SK-N-MC (cell line): ENCODE measurements around the gene WIPF3.
A peak's percentile ranks its signal among the peaks of the same experiment; 100 is the strongest.

Experiments
- DNase-seq: peaks from one replicate; pipeline ENCODE4 v3.0.0-alpha.2; 2011; ENCODE audit warnings: low read depth, low spot score
- H3K27ac ChIP-seq: fragments of 200-600 bp; sonication (generic); 2 replicates; pipeline ENCODE4 v1.5.1; 2016; ENCODE audit warnings: mixed run types
- H3K36me3 ChIP-seq: fragments of 200-600 bp; sonication (generic); 2 replicates; pipeline ENCODE4 v1.6.1; 2017; ENCODE audit warnings: antibody characterized with exemption, low read length, mixed read lengths; ENCODE audit not compliant: insufficient read depth
- H3K4me3 ChIP-seq: fragments of 200-600 bp; sonication (generic); 2 replicates; pipeline ENCODE4 v1.5.1; 2016
- H3K9ac ChIP-seq: fragments of 200-600 bp; sonication (generic); 2 replicates; pipeline ENCODE4 v1.8.0; 2017; ENCODE audit warnings: mixed run types, mixed read lengths; ENCODE audit not compliant: insufficient read length
- H3K9me3 ChIP-seq: fragments of 200-600 bp; sonication (generic); 2 replicates; pipeline ENCODE4 v1.6.1; 2017; ENCODE audit warnings: low read depth, mild to moderate bottlenecking, antibody characterized with exemption, low read length, moderate library complexity, mixed read lengths
- EZH2 ChIP-seq: fragments of 200-600 bp; sonication (generic); IDR thresholded peaks from one replicate; pipeline ENCODE4 v1.6.1; 2017; ENCODE audit warnings: antibody characterized with exemption
- FOXP2 ChIP-seq: optimal IDR thresholded peaks from 2 replicates; pipeline ENCODE3; 2011; ENCODE audit warnings: mild to moderate bottlenecking, moderate library complexity; ENCODE audit not compliant: insufficient read depth; ENCODE audit errors: extremely low read length, control extremely low read depth
- POLR2AphosphoS5 ChIP-seq: IDR thresholded peaks from 2 replicates; pipeline ENCODE4 v1.6.1; 2012; ENCODE audit warnings: mild to moderate bottlenecking, low read depth, low read length, borderline replicate concordance

WIPF3 gene

GRCh38 chr7:29859104-29859503 is 52.8 kb downstream of the WIPF3 start:
- no peak overlapping the region for H3K4me3 ChIP-seq
- no peak for DNase-seq
- H3K9ac ChIP-seq: no peak overlapping the region
- TF ChIP-seq POLR2AphosphoS5: no peak
- no peak for TF ChIP-seq FOXP2
- TF ChIP-seq EZH2: no peak
- H3K36me3 ChIP-seq: no peaks in the 10 kb centered on the region
- H3K27ac ChIP-seq: no peak overlapping the region
- H3K9me3 ChIP-seq: no peaks in the 10 kb centered on the region

- Histone ChIP-seq H3K9me3 (no peaks in the 10 kb centered on the region), H3K4me3 (no peak overlapping the region), H3K36me3 (no peaks in the 10 kb centered on the region), H3K27ac (no peak overlapping the region; the same call in 1 of the 2 replicates), H3K9ac (no peak overlapping the region)
- DNase-seq: no peak
- no peak for TF ChIP-seq POLR2AphosphoS5
- no peak for TF ChIP-seq EZH2
- TF ChIP-seq FOXP2: no peak
Observed at GRCh38 chr7:29859524-29860185, 53.3 kb downstream of the WIPF3 start.

- Histone ChIP-seq H3K27ac (no peak overlapping the region), H3K9ac (no peak overlapping the region), H3K9me3 (no peaks in the 10 kb centered on the region), H3K4me3 (no peak overlapping the region), H3K36me3 (no peaks in the 10 kb centered on the region)
- TF ChIP-seq POLR2AphosphoS5 (no peak), EZH2 (no peak), FOXP2 (no peak)
- DNase-seq: no peak
Observed at GRCh38 chr7:29860186-29860585, 53.9 kb downstream of the WIPF3 start.

GRCh38 chr7:29861884-29862283 is 55.6 kb downstream of the WIPF3 start:
- Histone ChIP-seq H3K36me3 (no peaks in the 10 kb centered on the region), H3K27ac (no peak overlapping the region), H3K4me3 (no peak overlapping the region), H3K9me3 (no peaks in the 10 kb centered on the region), H3K9ac (no peak overlapping the region)
- no peak for TF ChIP-seq EZH2
- no peak for TF ChIP-seq FOXP2
- TF ChIP-seq POLR2AphosphoS5: no peak
- DNase-seq: no peak

- no peaks in the 10 kb centered on the region for H3K36me3 ChIP-seq
- no peaks in the 10 kb centered on the region for H3K9me3 ChIP-seq
- no peak for TF ChIP-seq FOXP2
- TF ChIP-seq POLR2AphosphoS5: no peak
- no peak for TF ChIP-seq EZH2
- H3K9ac ChIP-seq: no peak overlapping the region
- no peak for DNase-seq
- H3K27ac ChIP-seq: no peak overlapping the region
- H3K4me3 ChIP-seq: no peak overlapping the region
Observed at GRCh38 chr7:29864656-29865055, 58.3 kb downstream of the WIPF3 start.

GRCh38 chr7:29865526-29865925 is 59.2 kb downstream of the WIPF3 start:
- Histone ChIP-seq H3K36me3 (no peaks in the 10 kb centered on the region), H3K27ac (no peak overlapping the region), H3K9me3 (no peaks in the 10 kb centered on the region), H3K4me3 (no peak overlapping the region), H3K9ac (no peak overlapping the region)
- DNase-seq: no peak
- TF ChIP-seq POLR2AphosphoS5: no peak
- no peak for TF ChIP-seq FOXP2
- TF ChIP-seq EZH2: no peak

GRCh38 chr7:29866490-29866930 is 60.2 kb downstream of the WIPF3 start:
- no peak overlapping the region for H3K9ac ChIP-seq
- no peaks in the 10 kb centered on the region for H3K36me3 ChIP-seq
- no peak overlapping the region for H3K27ac ChIP-seq
- no peaks in the 10 kb centered on the region for H3K9me3 ChIP-seq
- DNase-seq: peak; percentile 56
- H3K4me3 ChIP-seq: peak overlapping the region; percentile 28; the same call in 1 of the 2 replicates
- TF ChIP-seq EZH2: no peak
- TF ChIP-seq POLR2AphosphoS5: peak; percentile 51
- no peak for TF ChIP-seq FOXP2

GRCh38 chr7:29871787-29872398 is 65.6 kb downstream of the WIPF3 start:
- DNase-seq: no peak
- Histone ChIP-seq H3K4me3 (no peak overlapping the region), H3K27ac (no peak overlapping the region), H3K9me3 (no peaks in the 10 kb centered on the region), H3K9ac (no peak overlapping the region), H3K36me3 (no peaks in the 10 kb centered on the region)
- no peak for TF ChIP-seq FOXP2
- no peak for TF ChIP-seq EZH2
- no peak for TF ChIP-seq POLR2AphosphoS5
